CD14-positive monocyte (primary cell): Measurements from ENCODE around the gene RAC2. TPM values are rescaled to one million over a fixed set of nuclear protein-coding genes. Genes with fewer than 3 reads are reported as not detected.

Source experiments
- DNase-seq, 3 donors: peaks; one replicate each; pipeline ENCODE4 v3.0.0-alpha.2; 2011 to 2022
- H2AFZ ChIP-seq: 2 replicates; pipeline ENCODE4 v1.6.0; 2012; ENCODE audit warnings: mild to moderate bottlenecking, low read depth, low read length, inconsistent platforms; ENCODE audit not compliant: insufficient read depth, poor library complexity, severe bottlenecking
- H3K27ac ChIP-seq, 2 donors: 1 replicate in 1 of 2; 2 replicates in 1 of 2; pipeline ENCODE4 v1.5.1; 2012 to 2013; ENCODE audit warnings: low read length in 2 of 2, control low read depth in 1 of 2, inconsistent platforms in 1 of 2, low read depth in 1 of 2, mild to moderate bottlenecking in 1 of 2
- H3K27me3 ChIP-seq, 2 donors: one replicate each; pipeline versions ENCODE4 v1.6.0 to v1.6.1; 2011 to 2013; ENCODE audit warnings: low read length in 2 of 2; ENCODE audit not compliant: control insufficient read depth in 2 of 2, insufficient read depth in 2 of 2
- H3K36me3 ChIP-seq, 2 donors: replicated peaks in 1 of 2; 1 replicate in 1 of 2; 2 replicates in 1 of 2; pipeline versions ENCODE4 v1.5.1 to v1.6.1; 2012 to 2013; ENCODE audit warnings: low read length in 2 of 2, control low read depth in 1 of 2, inconsistent platforms in 1 of 2, mild to moderate bottlenecking in 1 of 2; ENCODE audit not compliant: insufficient read depth in 2 of 2, control insufficient read depth in 1 of 2
- H3K4me1 ChIP-seq, 2 donors: 1 replicate in 1 of 2; 2 replicates in 1 of 2; pipeline versions ENCODE4 v1.5.1 to v1.6.1; 2012 to 2013; ENCODE audit warnings: low read length in 2 of 2, control low read depth in 1 of 2, inconsistent platforms in 1 of 2, mild to moderate bottlenecking in 1 of 2, moderate library complexity in 1 of 2; ENCODE audit not compliant: insufficient read depth in 2 of 2, control insufficient read depth in 1 of 2
- H3K4me2 ChIP-seq: replicated peaks from 2 replicates; pipeline ENCODE3; 2012; ENCODE audit warnings: low read length, moderate library complexity, mild to moderate bottlenecking; ENCODE audit not compliant: poor library complexity, severe bottlenecking; ENCODE audit errors: extremely low read depth
- H3K4me3 ChIP-seq, 3 experiments: fragments of 200-600 bp in 1 of 3; sonication (generic) in 1 of 3; replicated peaks in 1 of 3; 1 replicate in 2 of 3; 2 replicates in 1 of 3; pipeline ENCODE4 v1.5.1; 2011 to 2013; ENCODE audit warnings: low read length in 3 of 3, mild to moderate bottlenecking in 3 of 3, control low read depth in 2 of 3, low read depth in 2 of 3, inconsistent platforms in 1 of 3, moderate library complexity in 1 of 3
- H3K79me2 ChIP-seq: 2 replicates; pipeline ENCODE4 v1.6.0; 2012; ENCODE audit warnings: mild to moderate bottlenecking, control low read depth, inconsistent platforms, low read length, moderate library complexity; ENCODE audit not compliant: insufficient read depth
- H3K9ac ChIP-seq: 2 replicates; pipeline ENCODE4 v1.6.0; 2017; ENCODE audit warnings: low read length, mild to moderate bottlenecking; ENCODE audit not compliant: insufficient read depth, poor library complexity, severe bottlenecking
- H3K9me3 ChIP-seq, 2 donors: replicated peaks in 1 of 2; 1 replicate in 1 of 2; 2 replicates in 1 of 2; pipeline versions ENCODE4 v1.5.1 to v1.6.1; 2012 to 2013; ENCODE audit warnings: low read length in 2 of 2, control low read depth in 1 of 2; ENCODE audit not compliant: control insufficient read depth in 1 of 2, insufficient read depth in 1 of 2
- H4K20me1 ChIP-seq: 2 replicates; pipeline ENCODE4 v1.6.0; 2012; ENCODE audit warnings: mild to moderate bottlenecking, low read length, control low read depth, moderate library complexity; ENCODE audit not compliant: insufficient read depth
- H3K27ac Mint-ChIP-seq, 7 donors: one replicate each; pipeline ENCODE4 v1.8.0; 2020; ENCODE audit warnings: mild to moderate bottlenecking in 7 of 7, mixed read lengths in 7 of 7, moderate library complexity in 6 of 7, inconsistent platforms in 2 of 7
- H3K27me3 Mint-ChIP-seq, 3 donors: one replicate each; pipeline ENCODE4 v1.8.0; 2021 to 2022; ENCODE audit warnings: low read depth in 3 of 3, mild to moderate bottlenecking in 3 of 3, mixed read lengths in 3 of 3, moderate library complexity in 3 of 3, inconsistent platforms in 1 of 3
- H3K36me3 Mint-ChIP-seq, 2 donors: one replicate each; pipeline ENCODE4 v1.8.0; 2020; ENCODE audit warnings: mixed read lengths in 2 of 2, inconsistent platforms in 1 of 2, mild to moderate bottlenecking in 1 of 2
- H3K4me1 Mint-ChIP-seq: one replicate; pipeline ENCODE4 v1.8.0; 2020; ENCODE audit warnings: mild to moderate bottlenecking, mixed read lengths
- H3K4me3 Mint-ChIP-seq, 2 donors: one replicate each; pipeline ENCODE4 v1.8.0; 2020; ENCODE audit warnings: mild to moderate bottlenecking in 2 of 2, mixed read lengths in 2 of 2, moderate library complexity in 1 of 2
- H3K9me3 Mint-ChIP-seq, 7 donors: one replicate each; pipeline ENCODE4 v1.8.0; 2020 to 2022; ENCODE audit warnings: mixed read lengths in 7 of 7, mild to moderate bottlenecking in 6 of 7, moderate library complexity in 6 of 7, inconsistent platforms in 2 of 7
- CTCF ChIP-seq: fragments of 200-600 bp; IDR thresholded peaks from one replicate; pipeline ENCODE4 v1.8.0; 2022; ENCODE audit warnings: antibody characterized with exemption, mild to moderate bottlenecking
- WGBS: methylation state at CpG from one replicate; pipeline ENCODE4 v1.1.5; 2013; ENCODE audit warnings: missing lambda C conversion rate; ENCODE audit not compliant: insufficient coverage; 5-methylcytosine and 5-hydroxymethylcytosine counted together
- intact Hi-C, 2 donors: fragments of 100-400 bp; cut with micrococcal nuclease; formaldehyde crosslinking; loops; one replicate each; pipeline versions ENCODE4 v1.15.0 to v1.15.1; 2023
- polyA plus RNA-seq, 3 donors: library from polyadenylated mRNA; depleted of rRNA in 1 of 3; unstranded in 2 of 3; stranded (reverse) in 1 of 3; fragments of 300-500 nt in 2 of 3; fragments of >200 nt in 1 of 3; fragmentation: Illumina TruSeq in 2 of 3; gene quantifications; 1 replicate in 2 of 3; 2 replicates in 1 of 3; pipeline ENCODE4 v1.2.3, GENCODE V29; 2012 to 2021

Gene RAC2
- polyA plus RNA-seq, 3 donors, result 360 to 529 (median 526) TPM

- no peak for TF ChIP-seq CTCF
- H3K4me3 ChIP-seq, result no peak overlapping the region
- peaks cover 18% of the 10 kb centered on the region for H3K4me1 Mint-ChIP-seq
- H3K27ac Mint-ChIP-seq, result no peak overlapping the region
- H3K4me1 ChIP-seq, result peaks cover 5 to 9% of the 10 kb centered on the region in 2 donors
- H3K4me2 ChIP-seq, result no peak overlapping the region
- peaks cover 5 to 14% (median 9%) of the 10 kb centered on the region in 3 donors for H3K27me3 Mint-ChIP-seq
- no peak overlapping the region for H3K27ac ChIP-seq
- DNase-seq, result no peak
- H2AFZ ChIP-seq, result no peak overlapping the region
- H3K9ac ChIP-seq, result no peak overlapping the region
- H3K9me3 Mint-ChIP-seq, result peaks cover 0 to 3% (median 0%) of the 10 kb centered on the region in 7 donors
- no peaks in the 10 kb centered on the region for H3K79me2 ChIP-seq
- intact Hi-C loops, result no loop called here
- H3K36me3 ChIP-seq, result no peaks in the 10 kb centered on the region
- H3K27me3 ChIP-seq, result peaks cover 0 to 3% of the 10 kb centered on the region in 2 donors
- H3K36me3 Mint-ChIP-seq, result no peaks in the 10 kb centered on the region
- no CpG with 5 or more reads among the region's 4 CpGs for WGBS
- H3K4me3 Mint-ChIP-seq, result no peak overlapping the region
- H4K20me1 ChIP-seq, result no peaks in the 10 kb centered on the region
- no peaks in the 10 kb centered on the region for H3K9me3 ChIP-seq
These were observed 53.7 kb downstream of the RAC2 start for GRCh38 chr22:37190262-37190780.

DNA sequence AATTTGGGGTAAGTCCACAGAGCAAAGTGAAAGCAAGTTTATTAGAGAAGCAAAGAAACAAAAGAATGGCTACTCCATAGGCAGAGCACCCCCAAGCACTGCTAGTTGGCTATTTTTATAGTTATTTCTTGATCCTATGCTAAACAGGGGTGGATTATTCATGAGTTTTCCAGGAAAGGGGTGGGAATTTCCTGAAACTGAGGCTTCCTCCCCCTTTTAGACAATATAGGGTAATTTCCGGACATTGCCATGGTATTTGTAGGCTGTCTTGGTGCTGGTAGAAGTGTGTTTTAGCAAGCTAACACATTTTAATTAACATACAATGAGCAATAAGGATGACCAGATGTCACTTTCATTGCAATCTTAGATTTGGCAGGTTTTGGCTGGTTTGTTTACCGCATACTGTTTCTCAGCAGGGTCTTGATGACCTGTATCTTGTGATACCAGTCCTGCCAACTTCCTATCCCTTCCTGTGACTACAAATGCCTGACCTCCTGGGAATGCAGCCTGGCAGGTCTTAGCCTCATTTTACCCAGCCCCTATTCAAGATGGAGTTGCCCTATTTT, 55.1 kb downstream of the RAC2 start:
- no peaks in the 10 kb centered on the region for H3K9me3 ChIP-seq
- H3K27ac ChIP-seq, result no peak overlapping the region
- Mint-ChIP-seq H3K27ac (peak overlapping the region in 1 of 7 donors; percentile 32), H3K9me3 (peaks cover 0 to 3% (median 0%) of the 10 kb centered on the region in 7 donors), H3K36me3 (no peaks in the 10 kb centered on the region), H3K4me1 (peaks cover 18% of the 10 kb centered on the region), H3K4me3 (no peak overlapping the region), H3K27me3 (peaks cover 5 to 17% (median 14%) of the 10 kb centered on the region in 3 donors)
- 100% methylated on average over 1 of the region's 2 CpGs for WGBS
- intact Hi-C loops, result no loop called here
- H3K4me3 ChIP-seq, result no peak overlapping the region
- peaks cover 0 to 3% of the 10 kb centered on the region in 2 donors for H3K27me3 ChIP-seq
- H3K79me2 ChIP-seq, result no peaks in the 10 kb centered on the region
- no peak for DNase-seq
- no peak overlapping the region for H3K9ac ChIP-seq
- no peaks in the 10 kb centered on the region for H3K36me3 ChIP-seq
- no peaks in the 10 kb centered on the region for H4K20me1 ChIP-seq
- peaks cover 5 to 9% of the 10 kb centered on the region in 2 donors for H3K4me1 ChIP-seq
- no peak for TF ChIP-seq CTCF
- H3K4me2 ChIP-seq, result no peak overlapping the region
- no peak overlapping the region for H2AFZ ChIP-seq
